Adrenal gland (tissue), 5 donors: ENCODE measurements around the gene CADPS.

Experiments used
- POLR2A ChIP-seq, 2 donors: fragments of 450-650 bp; IDR thresholded peaks; one replicate each; pipeline ENCODE4 v1.6.1; 2017; ENCODE audit warnings: antibody characterized with exemption in 2 of 2, mild to moderate bottlenecking in 2 of 2, moderate library complexity in 1 of 2
- TF ChIP-seq, protein P1 (sequence below), 6 experiments: fragments of 450-650 bp in 4 of 6; fragments of 200-600 bp in 2 of 6; sonication (generic) in 1 of 6; IDR thresholded peaks; 1 replicate in 5 of 6; 2 replicates in 1 of 6; pipeline versions ENCODE4 v1.5.1 to v1.8.0; 2016 to 2021; ENCODE audit warnings: antibody characterized with exemption in 6 of 6, mild to moderate bottlenecking in 2 of 6, moderate library complexity in 1 of 6
- donor health status: DM: no; HTN: no; CAD: no.

DNA sequence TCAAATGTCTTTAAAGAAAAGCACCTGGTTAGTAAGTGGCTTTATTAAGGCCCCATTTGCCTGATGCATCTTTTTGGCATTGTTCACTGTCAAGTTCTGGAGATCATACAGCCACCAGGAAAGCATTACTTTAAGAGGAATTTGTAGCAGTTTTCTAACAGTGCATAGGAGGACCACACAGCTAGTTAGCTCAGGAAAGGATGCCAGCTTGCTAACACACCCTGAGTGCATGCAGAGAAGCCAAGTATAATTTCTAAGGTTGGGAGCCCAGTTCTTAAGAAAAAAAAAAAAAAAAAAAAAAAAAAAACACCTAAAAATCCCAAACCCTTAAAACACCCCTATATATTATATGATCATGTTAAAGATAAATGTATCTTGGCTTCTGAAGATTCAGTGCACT, 399.9 kb downstream of the CADPS start:
- no peak for TF ChIP-seq POLR2A (IDR thresholded peaks at IDR 0.05)
- TF ChIP-seq, protein P1, sequence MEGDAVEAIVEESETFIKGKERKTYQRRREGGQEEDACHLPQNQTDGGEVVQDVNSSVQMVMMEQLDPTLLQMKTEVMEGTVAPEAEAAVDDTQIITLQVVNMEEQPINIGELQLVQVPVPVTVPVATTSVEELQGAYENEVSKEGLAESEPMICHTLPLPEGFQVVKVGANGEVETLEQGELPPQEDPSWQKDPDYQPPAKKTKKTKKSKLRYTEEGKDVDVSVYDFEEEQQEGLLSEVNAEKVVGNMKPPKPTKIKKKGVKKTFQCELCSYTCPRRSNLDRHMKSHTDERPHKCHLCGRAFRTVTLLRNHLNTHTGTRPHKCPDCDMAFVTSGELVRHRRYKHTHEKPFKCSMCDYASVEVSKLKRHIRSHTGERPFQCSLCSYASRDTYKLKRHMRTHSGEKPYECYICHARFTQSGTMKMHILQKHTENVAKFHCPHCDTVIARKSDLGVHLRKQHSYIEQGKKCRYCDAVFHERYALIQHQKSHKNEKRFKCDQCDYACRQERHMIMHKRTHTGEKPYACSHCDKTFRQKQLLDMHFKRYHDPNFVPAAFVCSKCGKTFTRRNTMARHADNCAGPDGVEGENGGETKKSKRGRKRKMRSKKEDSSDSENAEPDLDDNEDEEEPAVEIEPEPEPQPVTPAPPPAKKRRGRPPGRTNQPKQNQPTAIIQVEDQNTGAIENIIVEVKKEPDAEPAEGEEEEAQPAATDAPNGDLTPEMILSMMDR (IDR thresholded peaks at IDR 0.05) = no peak
